Mesodermal cell (in vitro differentiated cells): Measurements from ENCODE around the gene EVX1.

Experiments
- H3K27ac ChIP-seq: 2 replicates; pipeline ENCODE4 v1.7.0; 2013; ENCODE audit warnings: mild to moderate bottlenecking, low read depth, low read length, moderate library complexity; ENCODE audit not compliant: severe bottlenecking
- H3K36me3 ChIP-seq: 2 replicates; pipeline ENCODE4 v1.7.1; 2013; ENCODE audit warnings: mild to moderate bottlenecking, low read length, moderate library complexity; ENCODE audit not compliant: control insufficient read depth, insufficient read depth
- H3K4me1 ChIP-seq: one replicate; pipeline ENCODE4 v1.7.1; 2013; ENCODE audit warnings: mild to moderate bottlenecking, low read length; ENCODE audit not compliant: insufficient read depth, control insufficient read depth, poor library complexity, severe bottlenecking
- H3K4me3 ChIP-seq: 2 replicates; pipeline ENCODE4 v1.7.0; 2013; ENCODE audit warnings: low read length, control low read depth, mild to moderate bottlenecking; ENCODE audit not compliant: insufficient read depth, poor library complexity, severe bottlenecking; ENCODE audit errors: extremely low read depth
- H3K9me3 ChIP-seq: 2 replicates; pipeline ENCODE4 v1.7.1; 2013; ENCODE audit warnings: mild to moderate bottlenecking, low read length, moderate library complexity; ENCODE audit not compliant: control insufficient read depth
- WGBS, 2 experiments: methylation state at CpG; one replicate each; pipeline ENCODE4 v1.1.5; 2013; ENCODE audit warnings: missing lambda C conversion rate in 2 of 2; ENCODE audit not compliant: insufficient coverage in 2 of 2; 5-methylcytosine and 5-hydroxymethylcytosine counted together

Gene EVX1

DNA sequence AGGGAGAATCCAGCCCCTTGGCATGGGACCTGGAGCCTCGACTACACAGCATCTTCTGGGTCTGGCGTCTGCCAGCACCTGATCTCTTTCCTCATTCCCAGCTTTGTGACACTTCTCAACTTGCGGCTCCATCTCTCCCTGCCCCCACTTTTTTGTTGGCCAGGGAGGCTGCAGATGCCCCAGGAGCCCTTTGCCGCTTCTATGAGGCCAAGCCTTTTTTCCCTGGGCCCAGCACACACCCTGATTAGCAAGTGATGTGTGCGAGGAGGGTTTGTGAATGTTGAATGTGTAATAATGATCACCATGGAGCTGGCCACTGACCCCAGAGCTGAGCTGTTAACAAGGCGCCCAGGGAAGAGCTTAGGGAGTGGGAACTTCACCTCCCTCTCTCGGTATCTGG is 4.4 kb downstream of the EVX1 start:
- no peak overlapping the region for H3K4me3 ChIP-seq
- H3K9me3 ChIP-seq: no peaks in the 10 kb centered on the region
- no peaks in the 10 kb centered on the region for H3K36me3 ChIP-seq
- peaks cover 18% of the 10 kb centered on the region for H3K4me1 ChIP-seq
- WGBS, 2 experiments: 59 to 62% methylated on average over 5 of the region's 7 CpGs
- no peak overlapping the region for H3K27ac ChIP-seq

DNA sequence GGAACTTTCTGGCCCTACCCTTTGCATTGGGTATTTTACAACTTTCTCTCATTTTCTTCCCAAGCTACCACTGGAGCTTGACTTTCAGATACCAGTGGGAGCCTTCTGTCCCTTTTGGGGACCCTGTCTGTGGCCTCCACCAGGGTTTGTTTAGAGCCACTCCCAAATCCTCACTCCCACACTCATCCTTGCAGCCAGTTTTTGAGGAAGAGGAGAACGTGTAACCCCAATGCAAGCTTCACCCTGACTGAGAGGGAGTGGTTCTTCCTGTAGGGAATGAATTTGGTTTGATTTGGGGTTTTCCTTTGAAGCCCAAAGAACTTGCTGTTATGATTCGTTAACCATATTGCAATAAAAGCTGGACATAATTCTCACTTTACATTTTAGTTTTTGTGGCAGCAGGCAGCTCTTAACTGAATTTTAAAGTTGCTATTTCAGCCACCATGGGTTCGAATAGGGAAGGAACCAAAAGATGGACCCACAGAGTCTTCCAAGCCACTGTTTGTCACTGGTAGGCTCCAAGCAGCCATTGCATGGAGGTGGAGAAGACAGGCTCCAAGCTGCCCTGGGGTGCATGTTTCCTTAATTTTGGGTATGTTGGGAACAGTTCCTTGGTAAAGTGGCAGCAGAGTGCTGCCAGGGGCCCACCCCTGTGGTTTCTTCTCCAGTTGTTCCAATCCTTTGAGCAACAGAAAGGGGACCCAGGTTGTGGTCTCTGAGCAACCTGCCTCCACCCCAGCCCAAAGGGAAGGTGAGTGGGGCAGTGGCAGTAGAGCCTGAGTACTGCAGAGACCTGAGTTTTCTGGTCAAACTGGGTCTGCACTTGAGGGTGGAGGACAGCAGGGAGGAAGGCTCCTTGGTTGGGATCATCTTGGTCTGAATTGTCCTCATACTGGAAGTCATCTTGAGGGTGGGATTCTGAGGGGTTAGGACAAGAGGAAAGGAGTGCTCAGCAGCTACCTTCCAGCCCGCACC is 5.1 kb downstream of the EVX1 start:
- WGBS, 2 experiments: 73 to 100% methylated on average over 1 to 2 of the region's 4 CpGs
- Histone ChIP-seq H3K36me3 (no peaks in the 10 kb centered on the region), H3K4me1 (peaks cover 15% of the 10 kb centered on the region), H3K4me3 (no peak overlapping the region), H3K9me3 (no peaks in the 10 kb centered on the region), H3K27ac (no peak overlapping the region)

DNA sequence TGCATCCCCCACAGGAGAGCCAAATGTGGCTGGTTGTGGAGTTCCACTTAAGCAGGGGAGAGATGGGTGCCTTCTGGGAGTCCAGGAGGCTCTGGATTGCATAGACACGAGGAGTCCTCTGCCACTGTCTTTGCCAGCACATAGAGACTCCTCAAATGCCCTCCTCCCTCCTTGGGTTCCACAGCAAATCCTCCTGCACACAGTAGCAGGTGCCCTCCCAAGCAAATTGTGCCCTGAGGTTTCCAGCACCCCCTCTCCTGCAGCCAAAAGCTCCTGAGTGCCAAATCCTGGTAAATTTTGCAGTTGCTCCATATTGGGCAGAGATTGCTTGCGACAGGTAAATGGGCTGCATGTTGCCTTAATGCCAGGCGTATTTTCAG is 5.8 kb downstream of the EVX1 start:
- Histone ChIP-seq H3K9me3 (no peaks in the 10 kb centered on the region), H3K27ac (no peak overlapping the region), H3K4me1 (peaks cover 15% of the 10 kb centered on the region), H3K4me3 (no peak overlapping the region), H3K36me3 (no peaks in the 10 kb centered on the region)
- 63 to 67% methylated on average over 3 of the region's 3 CpGs for WGBS, 2 experiments

DNA sequence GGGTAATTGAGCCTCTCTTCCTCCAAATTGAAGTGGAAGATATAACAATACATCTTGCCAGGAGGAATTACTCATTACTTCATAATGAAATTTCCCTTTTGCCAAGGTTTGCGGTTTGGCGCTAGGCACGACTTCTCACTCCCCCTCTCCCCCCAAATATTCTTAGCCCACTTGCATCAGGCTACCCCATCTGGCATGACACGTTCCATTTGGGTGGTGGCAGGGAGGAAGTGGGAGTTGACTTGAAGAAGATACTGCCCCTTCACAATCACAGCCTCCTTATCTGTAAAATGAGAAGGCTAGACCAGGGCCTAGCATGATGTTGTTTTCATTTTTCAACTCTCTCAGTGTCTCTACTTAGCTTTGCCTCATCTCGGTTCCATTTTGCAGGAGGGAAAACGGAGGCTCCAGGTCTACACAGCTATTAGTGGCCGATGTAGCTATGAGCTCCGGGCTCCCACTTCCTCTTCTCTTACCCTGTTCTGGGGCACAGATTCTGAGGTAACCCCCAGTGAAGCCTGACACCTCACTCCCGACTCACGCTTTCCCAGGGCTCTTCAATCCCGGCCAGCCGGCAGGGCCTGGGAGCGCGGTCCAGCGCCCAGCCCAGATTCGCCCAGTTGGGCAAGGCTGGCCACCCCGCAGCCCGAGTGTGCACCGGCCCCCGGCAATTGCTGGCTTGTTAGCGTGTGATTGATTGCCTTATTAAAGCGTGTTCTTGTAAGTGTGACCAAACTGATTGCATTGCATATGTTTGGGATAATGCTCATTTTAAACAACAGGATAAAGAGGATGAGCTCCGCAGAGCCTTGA is 6.5 kb downstream of the EVX1 start:
- Histone ChIP-seq H3K4me1 (peaks cover 11% of the 10 kb centered on the region), H3K27ac (no peak overlapping the region), H3K9me3 (no peaks in the 10 kb centered on the region), H3K36me3 (no peaks in the 10 kb centered on the region), H3K4me3 (no peak overlapping the region)
- 31% methylated on average over 14 to 17 of the region's 23 CpGs for WGBS, 2 experiments

GRCh38 chr7:27249724-27250556 is 7.3 kb downstream of the EVX1 start:
- H3K36me3 ChIP-seq: no peaks in the 10 kb centered on the region

GRCh38 chr7:27250557-27251070 is 8.0 kb downstream of the EVX1 start:
- Histone ChIP-seq H3K4me3 (no peak overlapping the region), H3K4me1 (peaks cover 4% of the 10 kb centered on the region), H3K36me3 (no peaks in the 10 kb centered on the region), H3K9me3 (no peaks in the 10 kb centered on the region), H3K27ac (no peak overlapping the region)
- 10% methylated on average over 2 to 5 of the region's 6 CpGs for WGBS, 2 experiments

More at GRCh38 chr7:27249724-27250556, 7.3 kb downstream of the EVX1 start:
- Histone ChIP-seq H3K4me1 (peaks cover 10% of the 10 kb centered on the region), H3K4me3 (no peak overlapping the region), H3K9me3 (no peaks in the 10 kb centered on the region), H3K27ac (no peak overlapping the region)
- WGBS, 2 experiments: 21 to 30% methylated on average over 9 to 11 of the region's 19 CpGs

GRCh38 chr7:27251136-27251651 is 8.6 kb downstream of the EVX1 start:
- Histone ChIP-seq H3K9me3 (no peaks in the 10 kb centered on the region), H3K27ac (no peak overlapping the region), H3K4me3 (no peak overlapping the region), H3K4me1 (no peaks in the 10 kb centered on the region), H3K36me3 (no peaks in the 10 kb centered on the region)
- WGBS, 2 experiments: 8 to 15% methylated on average over 21 to 27 of the region's 29 CpGs

- no peak overlapping the region for H3K4me3 ChIP-seq
- H3K9me3 ChIP-seq: no peaks in the 10 kb centered on the region
- no peaks in the 10 kb centered on the region for H3K36me3 ChIP-seq
- H3K27ac ChIP-seq: no peak overlapping the region
- H3K4me1 ChIP-seq: peaks cover 2% of the 10 kb centered on the region
- 4 to 7% methylated on average over 51 to 52 of the region's 72 CpGs for WGBS, 2 experiments
Observed at GRCh38 chr7:27251652-27252590, 9.3 kb downstream of the EVX1 start.

- no peak overlapping the region for H3K4me3 ChIP-seq
- peaks cover 5% of the 10 kb centered on the region for H3K4me1 ChIP-seq
- WGBS, 2 experiments: 83 to 100% methylated on average over 1 of the region's 1 CpG
- no peaks in the 10 kb centered on the region for H3K9me3 ChIP-seq
- no peak overlapping the region for H3K27ac ChIP-seq
- no peaks in the 10 kb centered on the region for H3K36me3 ChIP-seq
Observed at GRCh38 chr7:27254625-27255024, 12.0 kb downstream of the EVX1 start.
